Kidney tubule cell (primary cell): ENCODE measurements around the gene CYP21A2.
"Not testable (repeated sequence)": the region's sequence is repeated elsewhere in the genome, so short reads cannot be mapped to it uniquely, and the experiment has no call there.

ENCODE experiments used
- DNase-seq: peaks from one replicate; pipeline ENCODE4 v3.0.0-alpha.2; 2018; ENCODE audit warnings: low spot score

CYP21A2 gene

GRCh38 chr6:32035283-32036013 lies 2.8 kb upstream of the CYP21A2 start:
- DNase-seq: not testable (repeated sequence)

DNA sequence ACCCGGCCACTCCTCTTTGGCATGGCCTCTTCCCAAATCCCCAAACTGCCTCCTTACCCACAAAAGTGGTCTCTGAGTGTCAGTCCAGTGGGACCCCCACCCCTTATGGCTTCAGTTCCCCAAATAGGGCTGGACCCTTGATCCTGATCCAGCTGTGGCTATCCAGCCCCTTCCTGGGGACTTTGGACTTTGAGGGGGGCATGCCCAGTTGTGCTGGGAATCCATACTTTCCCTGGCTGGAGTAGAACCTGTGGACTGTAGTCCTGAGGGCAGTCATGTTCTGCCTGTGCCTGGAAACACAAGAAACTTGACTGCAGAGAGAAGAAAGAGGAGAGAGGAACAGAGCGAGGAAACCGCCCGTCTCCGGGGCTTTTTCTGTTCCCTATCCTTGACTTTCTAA lies 1.1 kb upstream of the CYP21A2 start:
- not testable (repeated sequence) for DNase-seq

- not testable (repeated sequence) for DNase-seq
Observed at GRCh38 chr6:32038878-32039277, 663 bp downstream of the CYP21A2 start.

GRCh38 chr6:32039321-32040274 lies 1.4 kb downstream of the CYP21A2 start:
- DNase-seq: not testable (repeated sequence)

DNA sequence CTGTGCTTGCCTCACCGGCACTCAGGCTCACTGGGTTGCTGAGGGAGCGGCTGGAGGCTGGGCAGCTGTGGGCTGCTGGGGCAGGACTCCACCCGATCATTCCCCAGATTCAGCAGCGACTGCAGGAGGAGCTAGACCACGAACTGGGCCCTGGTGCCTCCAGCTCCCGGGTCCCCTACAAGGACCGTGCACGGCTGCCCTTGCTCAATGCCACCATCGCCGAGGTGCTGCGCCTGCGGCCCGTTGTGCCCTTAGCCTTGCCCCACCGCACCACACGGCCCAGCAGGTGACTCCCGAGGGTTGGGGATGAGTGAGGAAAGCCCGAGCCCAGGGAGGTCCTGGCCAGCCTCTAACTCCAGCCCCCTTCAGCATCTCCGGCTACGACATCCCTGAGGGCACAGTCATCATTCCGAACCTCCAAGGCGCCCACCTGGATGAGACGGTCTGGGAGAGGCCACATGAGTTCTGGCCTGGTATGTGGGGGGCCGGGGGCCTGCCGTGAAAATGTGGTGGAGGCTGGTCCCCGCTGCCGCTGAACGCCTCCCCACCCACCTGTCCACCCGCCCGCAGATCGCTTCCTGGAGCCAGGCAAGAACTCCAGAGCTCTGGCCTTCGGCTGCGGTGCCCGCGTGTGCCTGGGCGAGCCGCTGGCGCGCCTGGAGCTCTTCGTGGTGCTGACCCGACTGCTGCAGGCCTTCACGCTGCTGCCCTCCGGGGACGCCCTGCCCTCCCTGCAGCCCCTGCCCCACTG lies 2.3 kb downstream of the CYP21A2 start:
- not testable (repeated sequence) for DNase-seq

DNA sequence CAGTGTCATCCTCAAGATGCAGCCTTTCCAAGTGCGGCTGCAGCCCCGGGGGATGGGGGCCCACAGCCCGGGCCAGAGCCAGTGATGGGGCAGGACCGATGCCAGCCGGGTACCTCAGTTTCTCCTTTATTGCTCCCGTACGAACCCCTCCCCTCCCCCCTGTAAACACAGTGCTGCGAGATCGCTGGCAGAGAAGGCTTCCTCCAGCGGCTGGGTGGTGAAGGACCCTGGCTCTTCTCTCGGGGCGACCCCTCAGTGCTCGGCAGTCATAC lies 2.8 kb downstream of the CYP21A2 start:
- not testable (repeated sequence) for DNase-seq

GRCh38 chr6:32041385-32041784 lies 3.2 kb downstream of the CYP21A2 start:
- DNase-seq: not testable (repeated sequence)

GRCh38 chr6:32042276-32042675 lies 4.1 kb downstream of the CYP21A2 start:
- not testable (repeated sequence) for DNase-seq

DNA sequence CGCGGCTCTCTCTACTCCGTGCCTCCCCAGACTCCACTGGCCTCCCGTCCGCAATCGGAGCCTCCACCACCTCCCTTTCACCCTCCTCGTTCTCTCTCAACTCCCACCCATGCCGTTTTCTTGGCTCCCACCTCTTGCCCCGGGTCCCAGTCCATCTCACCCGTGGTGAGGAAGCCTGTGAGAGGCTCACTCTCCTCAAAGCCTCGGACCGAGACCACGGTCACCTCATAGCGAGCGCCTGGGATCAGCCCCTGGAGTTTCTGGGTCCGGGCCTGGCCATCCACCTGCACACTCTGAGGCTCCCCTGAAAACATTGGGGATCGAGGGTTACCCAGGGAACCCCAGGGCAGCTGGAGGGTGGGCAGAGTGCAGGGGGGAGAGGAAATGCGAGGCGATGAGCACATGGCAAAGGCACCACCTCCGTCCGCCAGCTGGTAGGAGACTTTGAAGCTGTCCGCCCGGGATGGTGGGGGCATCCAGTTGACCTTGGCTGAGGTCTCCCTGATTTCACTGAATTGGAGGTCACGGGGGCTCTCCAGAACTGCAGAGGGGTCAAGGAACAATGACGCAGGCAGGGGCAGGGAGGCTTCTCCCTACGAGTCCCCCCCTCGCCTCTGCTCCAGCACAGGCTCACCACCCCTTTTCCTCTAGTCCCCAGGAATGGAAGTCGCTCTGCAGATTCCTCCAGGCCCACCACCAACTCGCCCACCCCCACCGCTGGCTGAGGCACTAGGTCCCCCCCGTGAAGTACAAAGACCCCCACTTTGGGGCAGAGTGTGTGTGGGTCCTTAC lies 5.6 kb downstream of the CYP21A2 start:
- DNase-seq: not testable (repeated sequence)

DNA sequence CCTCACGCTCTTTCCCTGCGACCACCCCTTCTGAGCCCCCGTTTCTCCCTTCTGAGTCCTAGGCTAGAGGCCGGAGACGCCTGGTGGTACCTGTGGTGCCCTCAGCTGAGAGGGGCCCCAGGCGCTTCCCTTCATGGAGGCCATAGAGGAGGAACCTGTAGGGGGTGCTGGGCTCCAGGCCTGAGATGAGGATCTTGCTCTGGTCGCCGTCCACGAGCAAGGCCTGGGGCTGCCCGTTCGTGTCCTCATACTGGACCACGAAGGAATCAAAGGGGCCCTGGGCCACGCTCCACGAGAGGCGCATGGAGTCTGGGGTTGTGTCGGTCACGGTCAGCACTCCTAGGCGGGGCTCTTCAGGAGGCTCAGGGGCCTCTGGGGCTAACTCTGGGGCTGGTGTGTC lies 6.7 kb downstream of the CYP21A2 start:
- DNase-seq: not testable (repeated sequence)

DNA sequence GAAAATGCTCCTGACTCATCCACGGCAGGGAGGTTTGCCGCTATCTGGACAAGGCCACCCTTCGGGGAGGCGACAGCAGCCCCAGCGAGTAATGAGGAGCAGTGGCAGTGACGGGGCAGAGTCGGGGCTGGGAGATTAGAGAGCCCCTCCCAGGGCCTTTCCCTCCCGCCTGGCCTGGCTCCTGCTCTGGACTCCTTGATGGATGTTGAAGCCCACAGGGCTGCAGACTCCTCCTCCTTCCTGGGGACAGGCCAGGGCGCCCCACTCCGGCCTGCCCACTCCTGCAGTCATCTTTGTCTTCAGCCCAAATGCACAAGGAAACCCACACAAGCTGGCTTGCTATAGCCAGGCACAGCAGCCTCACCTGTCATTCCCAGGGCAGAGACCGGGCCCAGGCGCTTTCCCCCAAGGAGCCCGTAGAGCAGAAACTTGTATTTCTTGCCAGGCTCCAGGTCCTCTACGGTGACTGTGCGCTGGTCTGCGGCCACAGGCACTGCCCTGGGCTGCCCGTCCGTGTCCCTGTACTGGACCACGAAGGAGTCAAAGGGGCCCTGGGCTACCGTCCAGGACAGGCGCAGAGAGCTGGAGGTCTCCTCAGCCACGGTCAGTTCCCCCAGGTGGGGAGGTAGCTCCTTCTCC lies 7.7 kb downstream of the CYP21A2 start:
- DNase-seq: no peak

DNA sequence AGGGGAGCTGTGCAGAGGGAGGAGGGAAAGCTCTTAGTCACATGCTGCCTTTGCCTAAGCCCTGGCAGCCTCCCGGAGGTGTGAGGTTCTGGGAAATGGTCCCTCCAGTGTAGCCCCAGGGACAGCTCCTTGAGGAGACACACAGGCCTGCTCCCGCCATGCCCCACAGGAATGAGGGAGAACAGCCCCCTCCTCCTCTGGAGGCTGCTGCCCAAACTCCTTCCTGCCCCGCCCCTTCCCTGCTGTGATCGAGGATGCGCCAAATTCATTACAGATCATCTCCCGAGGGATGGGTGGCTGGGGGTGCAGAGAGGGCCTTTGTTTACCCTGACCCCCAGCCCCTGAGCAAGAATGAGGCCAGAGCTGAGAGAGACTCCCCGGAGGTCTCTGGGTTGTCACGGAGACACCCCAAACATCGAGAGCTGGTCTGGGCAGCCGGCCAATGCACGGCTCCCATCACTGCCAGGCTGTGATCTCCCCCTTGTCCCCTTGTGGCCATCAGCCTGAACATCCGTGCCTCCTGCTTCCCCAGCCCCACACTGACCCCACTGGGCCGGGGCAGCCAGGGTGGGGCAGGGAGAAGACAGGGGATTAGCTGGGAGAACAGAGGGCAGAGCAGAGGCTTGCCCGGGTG lies 8.4 kb downstream of the CYP21A2 start:
- DNase-seq: no peak

DNA sequence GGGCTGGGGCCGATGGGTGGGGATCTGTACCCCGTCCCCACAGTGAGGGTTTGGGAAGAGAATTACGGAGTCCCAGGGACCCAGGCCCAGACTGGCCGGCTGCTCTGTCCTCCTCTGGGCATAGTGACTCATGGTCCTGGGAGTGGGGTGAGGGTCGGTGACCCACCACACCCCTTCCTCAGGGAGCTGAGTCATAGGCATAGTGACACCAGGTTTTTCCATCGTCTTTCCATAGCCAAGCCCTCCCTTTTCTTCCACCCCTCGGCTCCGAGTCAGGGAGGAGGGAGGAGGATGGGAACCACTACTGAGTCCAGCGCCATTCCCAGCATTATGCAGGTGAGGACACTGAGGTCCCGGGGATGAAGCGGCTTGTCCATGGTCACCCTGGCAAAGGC lies 8.9 kb downstream of the CYP21A2 start:
- peak; percentile 17 for DNase-seq

DNA sequence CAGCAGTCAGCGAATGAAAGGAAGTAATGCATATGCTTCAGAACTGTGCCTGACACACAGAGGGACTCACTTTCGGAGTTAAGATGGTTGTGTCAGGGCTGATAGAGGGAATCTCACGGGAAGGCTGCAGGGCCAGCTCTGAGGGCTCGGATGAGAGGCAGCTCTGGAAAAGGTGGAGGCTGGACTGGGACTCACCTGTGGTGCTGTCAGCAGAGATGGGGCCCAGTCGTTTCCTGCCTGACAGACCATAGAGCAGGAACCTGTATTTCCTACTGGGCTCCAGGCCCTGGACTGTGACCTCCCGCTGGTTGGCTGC lies 9.3 kb downstream of the CYP21A2 start:
- DNase-seq: no peak

- DNase-seq: peak; percentile 53
Observed at GRCh38 chr6:32047855-32048766, 9.9 kb downstream of the CYP21A2 start.

GRCh38 chr6:32049149-32049548 lies 10.9 kb downstream of the CYP21A2 start:
- DNase-seq: not testable (repeated sequence)

DNA sequence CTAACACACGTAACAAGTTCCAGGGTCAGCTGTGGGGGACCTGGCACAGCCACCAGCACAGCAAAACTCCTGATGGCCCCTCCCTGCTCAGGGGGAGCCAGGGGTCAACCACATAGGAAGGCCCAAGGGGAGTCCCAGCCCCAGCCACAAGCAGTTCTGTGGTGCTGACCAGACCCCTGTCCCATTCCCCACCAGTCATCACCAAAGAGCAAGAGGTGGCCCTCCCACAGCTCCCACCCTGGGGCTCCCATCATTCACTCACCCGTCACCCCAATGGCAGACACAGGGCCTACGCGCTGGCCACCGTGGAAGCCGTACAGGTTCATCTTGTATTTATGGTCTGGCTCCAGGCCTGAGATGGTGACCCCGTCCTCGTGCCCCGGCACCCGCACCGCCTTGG lies 11.5 kb downstream of the CYP21A2 start:
- DNase-seq: not testable (repeated sequence)

GRCh38 chr6:32050562-32050961 lies 12.3 kb downstream of the CYP21A2 start:
- DNase-seq: no peak

DNA sequence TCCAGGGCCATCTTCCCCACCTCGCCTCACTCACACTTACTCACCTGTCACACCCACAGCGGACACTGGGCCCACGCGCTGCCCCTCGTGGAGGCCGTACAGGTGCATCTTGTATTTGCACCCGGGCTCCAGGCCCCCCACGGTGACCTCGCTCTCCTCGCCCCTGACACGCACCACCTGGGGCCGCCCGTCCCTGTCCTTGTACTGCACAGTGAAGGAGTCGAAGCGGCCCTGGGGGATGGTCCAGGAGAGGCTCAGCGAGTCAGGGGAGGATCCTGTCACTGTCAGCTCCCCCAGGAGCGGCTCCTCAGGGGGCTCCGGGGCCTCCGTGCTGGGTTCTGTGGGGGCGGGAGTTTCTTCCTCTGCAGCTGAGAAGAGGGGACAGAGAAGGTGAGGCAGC lies 14.4 kb downstream of the CYP21A2 start:
- not testable (repeated sequence) for DNase-seq

GRCh38 chr6:32053314-32053713 lies 15.1 kb downstream of the CYP21A2 start:
- DNase-seq: not testable (repeated sequence)
